NB4 (cell line): ENCODE results near the gene MINDY4.

Experiments used
- DNase-seq: peaks from one replicate; pipeline ENCODE4 v3.0.0; 2010; ENCODE audit warnings: low read depth
- H3K4me3 ChIP-seq: one replicate; pipeline ENCODE4 v1.5.1; 2011; ENCODE audit warnings: mild to moderate bottlenecking, low read depth, low read length, moderate library complexity
- CTCF ChIP-seq: IDR thresholded peaks from one replicate; pipeline ENCODE4 v1.5.1; 2012; ENCODE audit warnings: low read depth, low read length
- MAX ChIP-seq: IDR thresholded peaks from 2 replicates; pipeline ENCODE4 v1.6.1; 2011; ENCODE audit warnings: low read depth, low read length
- MYC ChIP-seq: IDR thresholded peaks from 2 replicates; pipeline ENCODE4 v1.6.1; 2011; ENCODE audit warnings: low read depth, low read length
- POLR2A ChIP-seq: IDR thresholded peaks from 2 replicates; pipeline ENCODE4 v1.6.1; 2011; ENCODE audit warnings: mild to moderate bottlenecking; ENCODE audit not compliant: insufficient read length; ENCODE audit errors: extremely low read depth

MINDY4 gene

DNA sequence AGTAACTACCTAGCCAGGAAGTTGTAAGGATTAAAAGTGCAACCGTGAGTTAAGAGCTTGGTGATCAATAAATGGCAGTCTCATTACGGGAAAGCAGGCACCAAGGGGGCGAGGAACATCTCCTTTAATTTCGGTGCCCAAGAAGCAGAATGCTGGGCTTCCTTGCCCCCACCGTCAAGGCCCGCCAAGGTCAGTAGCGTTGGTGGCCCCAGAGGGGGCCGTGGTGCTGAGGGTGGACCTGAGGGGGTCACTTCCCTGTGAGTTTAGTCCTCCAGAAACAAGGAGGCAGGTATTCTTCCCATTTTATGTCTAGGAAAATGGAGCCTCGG is 408 bp upstream of the MINDY4 start:
- H3K4me3 ChIP-seq = no peak overlapping the region
- no peak for DNase-seq
- TF ChIP-seq MYC (no peak), POLR2A (no peak), CTCF (no peak), MAX (no peak)

- no peak for TF ChIP-seq MAX
- TF ChIP-seq CTCF = no peak
- peak overlapping the region; percentile 71 for H3K4me3 ChIP-seq
- peak; percentile 55 for DNase-seq
These were observed 736 bp downstream of the MINDY4 start for GRCh38 chr7:30771880-30772425.

DNA sequence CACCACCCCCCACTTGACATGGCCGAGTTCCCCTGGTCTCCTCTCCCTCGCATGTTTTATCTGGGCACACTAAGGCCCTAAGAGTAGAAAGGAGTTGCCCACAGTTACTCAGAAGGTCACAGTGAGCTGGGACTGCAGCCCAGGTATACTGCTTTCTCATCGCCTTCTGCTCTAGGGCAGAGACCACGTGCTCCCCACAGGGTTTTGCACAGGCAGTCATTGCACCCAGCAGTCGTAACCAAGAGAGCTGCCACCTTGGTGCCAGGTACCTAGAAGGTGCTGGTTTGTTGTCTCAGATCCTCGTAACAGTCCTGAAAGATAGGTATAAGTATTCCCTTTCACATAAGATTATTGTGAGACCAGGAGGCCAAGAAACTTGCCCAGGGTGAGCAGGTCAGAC is 1.8 kb downstream of the MINDY4 start:
- DNase-seq = no peak
- H3K4me3 ChIP-seq = no peak overlapping the region
- TF ChIP-seq CTCF (no peak), MAX (peak; percentile 28; the same call in 1 of the 2 replicates)

GRCh38 chr7:30775992-30776391 is 4.8 kb downstream of the MINDY4 start:
- TF ChIP-seq MAX (no peak), CTCF (no peak), POLR2A (no peak), MYC (no peak)
- no peak for DNase-seq
- no peak overlapping the region for H3K4me3 ChIP-seq

DNA sequence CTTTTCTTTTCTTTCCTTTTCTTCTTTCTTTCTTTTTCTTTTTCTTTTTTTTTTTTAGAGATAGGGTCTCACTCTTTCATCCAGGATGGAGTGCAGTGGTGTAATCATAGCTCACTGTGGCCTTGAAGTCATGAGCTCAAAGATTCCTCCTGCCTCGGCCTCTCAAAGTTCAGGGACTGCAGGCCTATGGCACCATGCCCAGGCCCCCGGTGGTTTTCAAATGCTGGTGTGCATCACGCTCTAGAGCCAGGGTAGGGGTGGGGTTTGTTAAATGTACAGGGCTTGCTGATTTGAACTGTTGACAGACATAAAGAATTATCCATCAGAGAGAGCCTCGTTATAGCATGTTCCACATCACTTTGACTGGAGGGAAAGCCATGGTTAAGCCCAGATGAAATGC is 5.8 kb downstream of the MINDY4 start:
- TF ChIP-seq CTCF (no peak), POLR2A (no peak), MAX (no peak), MYC (no peak)
- DNase-seq = no peak
- H3K4me3 ChIP-seq = no peak overlapping the region

GRCh38 chr7:30778255-30779025 is 7.2 kb downstream of the MINDY4 start:
- no peak for DNase-seq
- no peak overlapping the region for H3K4me3 ChIP-seq
- no peak for TF ChIP-seq CTCF
- no peak for TF ChIP-seq POLR2A
- TF ChIP-seq MYC = no peak
- TF ChIP-seq MAX = no peak
